CD1c-positive myeloid dendritic cell (primary cell): ENCODE measurements around the gene CFAP54.
"Not testable (repeated sequence)": the region's sequence is repeated elsewhere in the genome, so short reads cannot be mapped to it uniquely, and the experiment has no call there.

Experiments
- DNase-seq: peaks from one replicate; pipeline ENCODE4 v3.0.0-alpha.2; 2016; ENCODE audit errors: extremely low spot score

The CFAP54 gene

GRCh38 chr12:96478011-96478410, 11.4 kb upstream of the CFAP54 start:
- DNase-seq = no peak

DNA sequence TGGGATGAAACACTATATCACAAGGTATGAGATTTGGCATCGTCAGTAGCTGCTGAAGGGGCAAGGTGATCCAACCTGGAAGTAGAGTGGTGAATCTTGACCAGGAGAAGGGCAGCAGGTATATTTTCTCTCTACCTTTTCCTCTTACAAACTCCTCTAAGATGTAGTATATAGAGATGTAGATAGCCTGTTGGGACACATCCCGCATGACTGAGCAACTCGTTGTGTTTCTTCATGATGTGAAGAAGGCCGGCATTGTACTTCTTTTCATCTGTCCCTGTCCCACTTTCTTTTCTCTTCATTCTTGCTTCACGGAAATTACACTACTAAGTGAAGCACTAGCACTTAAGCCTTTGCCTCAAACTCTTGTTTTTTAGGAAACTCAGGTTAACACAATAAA, 7.3 kb upstream of the CFAP54 start:
- no peak for DNase-seq

GRCh38 chr12:96483116-96483515, 6.3 kb upstream of the CFAP54 start:
- DNase-seq = no peak

GRCh38 chr12:96486751-96487613, 2.4 kb upstream of the CFAP54 start:
- no peak for DNase-seq

- no peak for DNase-seq
Observed at GRCh38 chr12:96487634-96488033, 1.7 kb upstream of the CFAP54 start.

DNA sequence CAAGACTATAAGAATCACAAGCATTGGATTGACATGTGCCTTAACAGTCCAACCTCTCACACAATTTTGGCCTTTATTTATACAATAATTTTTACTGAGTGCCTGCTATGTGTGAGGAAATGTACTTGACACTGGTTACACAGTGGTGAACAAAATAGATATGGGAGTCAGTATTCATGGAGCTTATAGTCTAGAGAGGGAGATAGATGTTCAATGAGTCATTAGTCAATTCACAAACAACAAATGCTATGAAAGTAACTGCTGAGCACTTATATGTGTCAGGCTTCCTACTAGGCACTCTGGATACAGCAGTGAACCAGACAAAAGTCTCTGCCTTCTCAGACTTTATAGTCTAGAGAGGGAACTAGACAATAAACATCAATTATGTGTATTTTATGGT, 3.7 kb downstream of the CFAP54 start:
- DNase-seq = no peak

GRCh38 chr12:96494154-96494553, 4.8 kb downstream of the CFAP54 start:
- DNase-seq = not testable (repeated sequence)

DNA sequence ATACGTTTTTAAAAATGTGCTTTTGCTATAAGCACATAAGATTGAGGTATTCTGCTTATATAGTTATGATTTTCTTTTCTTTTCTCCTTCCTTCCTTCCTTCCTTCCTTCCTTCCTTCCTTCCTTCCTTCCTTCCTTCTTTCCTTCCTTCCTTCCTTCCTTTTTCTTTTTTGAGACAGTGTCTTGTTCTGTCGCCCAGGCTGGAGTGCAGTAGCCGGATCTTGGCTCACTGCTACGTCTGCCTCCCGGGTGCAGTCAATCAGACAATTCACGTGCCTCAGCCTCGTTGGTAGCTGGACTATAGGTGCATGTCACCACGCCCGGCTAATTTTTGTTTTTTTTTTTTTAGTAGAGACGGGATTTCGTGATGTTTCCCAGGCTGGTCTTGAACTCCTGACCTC, 5.8 kb downstream of the CFAP54 start:
- no peak for DNase-seq

DNA sequence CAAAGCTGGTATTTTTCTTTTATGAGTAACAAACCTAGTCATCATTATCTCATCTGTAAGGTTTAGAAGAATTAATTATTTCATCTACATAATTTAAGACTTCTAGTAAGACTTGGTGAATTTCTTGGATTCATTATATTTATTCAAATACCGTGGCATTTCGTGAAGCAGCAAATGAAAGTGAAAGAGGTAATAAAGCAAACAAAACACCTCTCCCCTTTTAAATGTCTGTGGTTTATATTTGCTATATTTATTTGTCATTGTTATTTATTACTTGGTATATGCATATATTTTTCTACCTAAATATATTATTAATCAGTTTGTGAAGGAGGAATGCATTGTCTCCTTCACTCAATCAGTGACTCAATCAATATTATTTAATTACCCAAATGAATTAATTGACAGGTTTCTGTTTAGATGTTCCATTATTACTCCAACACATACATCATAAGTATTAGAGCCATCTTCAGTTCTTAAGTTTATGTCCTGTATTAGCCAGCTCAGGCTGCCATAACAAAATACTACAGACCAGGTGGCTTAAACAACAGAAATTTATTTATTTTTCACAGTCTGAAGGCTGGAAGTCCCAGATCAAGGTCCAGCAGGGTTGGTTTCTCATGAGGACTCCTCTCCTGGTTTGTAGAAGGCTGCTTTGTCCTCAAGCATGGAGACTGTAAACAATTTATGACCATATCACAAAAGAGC, 6.6 kb downstream of the CFAP54 start:
- DNase-seq = no peak

- no peak for DNase-seq
Observed at GRCh38 chr12:96496944-96497343, 7.6 kb downstream of the CFAP54 start.

DNA sequence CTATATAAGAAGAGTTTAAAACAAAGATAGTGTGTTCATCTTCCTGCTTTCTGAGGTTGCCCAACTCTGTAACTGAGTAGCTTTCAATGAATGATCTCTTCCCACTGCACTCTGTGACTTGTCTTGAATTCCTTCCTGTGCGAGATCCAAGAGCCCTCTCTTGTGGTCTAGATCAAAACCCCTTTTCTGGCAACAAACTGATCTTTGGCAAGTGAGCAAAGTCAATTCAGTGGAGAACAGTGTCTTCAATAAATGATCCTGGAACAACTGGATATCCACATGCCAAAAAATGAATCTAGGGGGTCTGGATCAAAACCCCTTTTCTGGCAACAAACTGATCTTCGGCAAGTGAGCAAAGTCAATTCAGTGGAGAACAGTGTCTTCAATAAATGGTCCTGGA, 8.5 kb downstream of the CFAP54 start:
- no peak for DNase-seq

GRCh38 chr12:96500693-96501092, 11.3 kb downstream of the CFAP54 start:
- DNase-seq = no peak

- DNase-seq = peak; percentile 36
Observed at GRCh38 chr12:96501133-96501761, 11.9 kb downstream of the CFAP54 start.

DNA sequence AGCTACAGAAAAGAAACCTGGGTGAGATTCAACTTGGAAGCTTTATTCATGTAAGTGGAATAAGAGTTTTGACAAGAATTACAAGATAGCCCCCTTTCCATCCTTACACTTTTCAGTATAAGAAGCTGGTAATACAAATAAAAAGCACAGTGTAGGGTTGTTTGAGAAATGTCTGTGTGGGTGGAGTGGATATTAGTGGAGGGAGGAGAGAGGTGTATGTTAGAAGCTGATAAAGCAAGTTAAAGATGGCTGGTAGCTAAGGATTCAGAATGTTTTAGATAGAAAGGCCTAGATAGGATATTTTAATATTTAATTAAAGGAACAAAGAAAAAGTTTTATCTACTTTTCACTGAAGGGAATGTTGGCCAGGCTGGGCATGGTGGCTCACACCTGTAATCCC, 12.5 kb downstream of the CFAP54 start:
- no peak for DNase-seq

- no peak for DNase-seq
Observed at GRCh38 chr12:96502477-96502876, 13.1 kb downstream of the CFAP54 start.

- DNase-seq = no peak
Observed at GRCh38 chr12:96502949-96503532, 13.7 kb downstream of the CFAP54 start.

GRCh38 chr12:96503976-96504375, 14.6 kb downstream of the CFAP54 start:
- no peak for DNase-seq

DNA sequence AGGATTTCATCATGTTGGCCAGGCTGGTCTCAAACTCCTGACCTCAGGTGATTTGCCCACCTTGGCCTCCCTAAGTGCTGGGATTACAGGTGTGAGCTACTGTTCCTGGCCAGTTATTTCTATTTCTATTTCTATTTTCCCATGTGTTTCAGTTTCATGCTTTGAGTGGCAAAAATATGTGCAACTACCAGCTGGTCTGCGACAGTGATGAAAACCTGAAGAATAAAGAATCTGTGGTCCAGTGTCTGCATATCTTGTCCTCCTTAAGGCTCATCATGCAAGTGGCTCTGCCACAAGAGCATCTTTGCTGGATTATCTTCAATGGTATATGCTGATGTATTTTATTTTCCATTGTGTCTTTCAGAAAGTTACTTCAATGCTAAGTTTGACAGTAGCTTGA, 17.4 kb downstream of the CFAP54 start:
- no peak for DNase-seq

DNA sequence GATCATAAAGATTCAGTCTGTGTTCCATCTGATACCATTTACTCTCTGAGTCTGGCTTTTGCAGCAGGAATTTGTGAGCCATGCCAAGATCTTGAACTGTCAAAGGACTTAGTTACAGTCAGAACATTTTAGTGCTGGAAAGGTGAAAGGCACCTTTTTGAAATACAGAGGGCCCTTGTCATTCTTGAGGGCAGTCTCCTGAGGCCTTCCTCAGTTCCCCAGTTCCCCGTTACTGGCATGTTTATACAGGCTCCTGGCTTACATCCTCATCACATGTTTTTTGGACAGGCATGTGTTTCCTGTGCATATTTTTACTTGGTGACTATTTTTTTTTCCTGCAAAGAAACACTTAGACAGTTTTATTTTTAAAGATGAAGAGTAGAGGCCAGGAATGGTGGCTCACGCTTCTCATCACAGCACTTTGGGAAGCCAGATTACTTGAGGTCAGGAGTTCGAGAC, 21.0 kb downstream of the CFAP54 start:
- DNase-seq = no peak

GRCh38 chr12:96513166-96513565, 23.8 kb downstream of the CFAP54 start:
- no peak for DNase-seq

DNA sequence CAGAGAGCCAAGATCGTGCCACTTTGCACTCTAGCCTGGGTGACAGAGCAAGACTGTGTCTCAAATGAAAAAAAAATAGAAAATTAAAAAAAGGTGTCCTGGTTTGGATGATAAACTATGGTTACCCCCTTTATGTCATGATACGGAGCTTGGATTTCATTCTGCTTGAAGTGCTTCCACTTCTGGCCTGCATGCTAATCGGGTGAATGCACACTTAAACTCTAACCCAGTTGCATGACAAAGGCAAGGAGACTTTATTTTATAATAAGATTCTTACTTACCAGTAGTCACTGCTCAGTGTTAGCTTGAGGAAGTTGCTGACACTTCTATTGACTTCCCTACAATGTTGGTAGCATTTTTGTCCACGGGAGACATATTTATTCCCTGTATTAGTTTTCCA, 24.3 kb downstream of the CFAP54 start:
- no peak for DNase-seq

GRCh38 chr12:96514328-96514727, 25.0 kb downstream of the CFAP54 start:
- no peak for DNase-seq
